IPS DF 6.9 (cell line): ENCODE data around the gene SLF2.
"Not testable (repeated sequence)": the region's sequence is repeated elsewhere in the genome, so short reads cannot be mapped to it uniquely, and the experiment has no call there.

ENCODE experiments used
- DNase-seq: peaks from one replicate; pipeline ENCODE4 v3.0.0-alpha.2; 2013; ENCODE audit warnings: low read depth, low spot score
- H3K27ac ChIP-seq: one replicate; pipeline ENCODE4 v1.5.1; 2013; ENCODE audit warnings: low read length, control low read depth
- H3K27me3 ChIP-seq: 2 replicates; pipeline ENCODE4 v1.6.1; 2013; ENCODE audit warnings: mild to moderate bottlenecking, low read length; ENCODE audit not compliant: control insufficient read depth, insufficient read depth
- H3K36me3 ChIP-seq: 2 replicates; pipeline ENCODE4 v1.6.1; 2013; ENCODE audit warnings: low read length; ENCODE audit not compliant: control insufficient read depth, insufficient read depth
- H3K4me1 ChIP-seq: 2 replicates; pipeline ENCODE4 v1.6.1; 2013; ENCODE audit warnings: low read length; ENCODE audit not compliant: control insufficient read depth, insufficient read depth
- H3K4me3 ChIP-seq: 2 replicates; pipeline ENCODE4 v1.5.1; 2013; ENCODE audit warnings: mild to moderate bottlenecking, low read length
- H3K9me3 ChIP-seq: 2 replicates; pipeline ENCODE4 v1.6.1; 2013; ENCODE audit warnings: low read length, inconsistent platforms; ENCODE audit not compliant: control insufficient read depth, insufficient read depth
- WGBS: extraction: QIAGEN DNeasy Blood & Tissue Kit; methylation state at CpG from one replicate; pipeline ENCODE4 v1.1.7; 2013; ENCODE audit warnings: mixed read lengths, missing lambda C conversion rate; ENCODE audit not compliant: insufficient read length, insufficient coverage; 5-methylcytosine and 5-hydroxymethylcytosine counted together

The SLF2 gene

GRCh38 chr10:100970076-100970913 is 57.5 kb downstream of the SLF2 start:
- Histone ChIP-seq H3K36me3 (no peaks in the 10 kb centered on the region), H3K27me3 (no peaks in the 10 kb centered on the region), H3K4me3 (peak overlapping the region; percentile 70; the same call in 1 of the 2 replicates), H3K9me3 (no peaks in the 10 kb centered on the region), H3K4me1 (peaks cover 6% of the 10 kb centered on the region), H3K27ac (no peak overlapping the region)
- no peak for DNase-seq
- WGBS, result no CpG with 5 or more reads among the region's 13 CpGs

GRCh38 chr10:100970914-100971811 is 58.4 kb downstream of the SLF2 start:
- WGBS, result no CpG with 5 or more reads among the region's 4 CpGs
- H3K36me3 ChIP-seq, result no peaks in the 10 kb centered on the region
- no peak overlapping the region for H3K27ac ChIP-seq
- DNase-seq, result no peak
- H3K4me1 ChIP-seq, result peaks cover 6% of the 10 kb centered on the region
- H3K4me3 ChIP-seq, result no peak overlapping the region
- H3K27me3 ChIP-seq, result no peaks in the 10 kb centered on the region
- H3K9me3 ChIP-seq, result no peaks in the 10 kb centered on the region

DNA sequence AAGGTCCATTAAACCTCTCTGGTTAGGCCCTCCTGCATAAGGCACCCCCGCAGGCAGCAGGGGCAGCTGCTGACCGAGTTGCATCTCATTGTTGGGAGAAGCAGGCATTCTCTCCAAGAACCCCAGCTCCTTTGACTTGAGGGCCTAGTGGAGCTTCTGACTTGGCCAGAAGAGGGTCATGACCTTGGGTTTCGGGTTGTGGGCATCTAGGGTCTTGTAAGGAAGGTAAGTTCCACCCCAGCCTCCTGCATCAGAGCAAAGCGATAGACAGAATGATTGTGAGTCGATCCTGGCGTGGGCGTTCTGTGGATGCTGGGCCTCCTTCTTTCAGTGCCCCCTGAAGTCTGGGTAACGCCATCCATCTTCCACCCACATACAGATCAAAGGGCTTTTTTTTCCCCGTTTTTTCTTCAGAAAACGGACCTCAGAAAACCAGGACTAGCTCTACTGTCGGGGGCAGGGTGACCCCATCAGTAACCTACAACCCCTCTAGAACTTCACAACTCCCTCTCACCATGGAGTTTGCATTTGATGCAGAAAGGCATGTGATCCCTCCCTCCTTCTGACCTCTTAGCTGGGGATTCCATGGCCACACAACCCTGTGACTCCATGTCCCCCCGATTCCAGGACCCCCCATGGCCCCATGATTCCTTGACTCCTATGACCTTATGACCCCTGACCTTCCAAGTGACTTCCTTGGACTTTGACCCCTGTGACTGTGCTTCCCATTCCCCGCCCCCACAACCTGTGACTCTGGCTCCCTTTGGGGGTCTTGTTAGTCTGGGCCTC is 59.5 kb downstream of the SLF2 start:
- no peak overlapping the region for H3K4me3 ChIP-seq
- H3K27ac ChIP-seq, result no peak overlapping the region
- no peaks in the 10 kb centered on the region for H3K9me3 ChIP-seq
- DNase-seq, result no peak
- no CpG with 5 or more reads among the region's 13 CpGs for WGBS
- H3K27me3 ChIP-seq, result no peaks in the 10 kb centered on the region
- no peaks in the 10 kb centered on the region for H3K36me3 ChIP-seq
- peaks cover 6% of the 10 kb centered on the region for H3K4me1 ChIP-seq

GRCh38 chr10:100972904-100973535 is 60.3 kb downstream of the SLF2 start:
- WGBS, result no CpG with 5 or more reads among the region's 6 CpGs
- peaks cover 6% of the 10 kb centered on the region for H3K4me1 ChIP-seq
- H3K27ac ChIP-seq, result no peak overlapping the region

GRCh38 chr10:100975397-100975796 is 62.6 kb downstream of the SLF2 start:
- H3K27me3 ChIP-seq, result not testable (repeated sequence)
- no CpG with 5 or more reads among the region's 8 CpGs for WGBS

More at GRCh38 chr10:100972904-100973535, 60.3 kb downstream of the SLF2 start:
- no peaks in the 10 kb centered on the region for H3K27me3 ChIP-seq
- H3K9me3 ChIP-seq, result no peaks in the 10 kb centered on the region
- no peaks in the 10 kb centered on the region for H3K36me3 ChIP-seq
- no peak overlapping the region for H3K4me3 ChIP-seq
- DNase-seq, result no peak

DNA sequence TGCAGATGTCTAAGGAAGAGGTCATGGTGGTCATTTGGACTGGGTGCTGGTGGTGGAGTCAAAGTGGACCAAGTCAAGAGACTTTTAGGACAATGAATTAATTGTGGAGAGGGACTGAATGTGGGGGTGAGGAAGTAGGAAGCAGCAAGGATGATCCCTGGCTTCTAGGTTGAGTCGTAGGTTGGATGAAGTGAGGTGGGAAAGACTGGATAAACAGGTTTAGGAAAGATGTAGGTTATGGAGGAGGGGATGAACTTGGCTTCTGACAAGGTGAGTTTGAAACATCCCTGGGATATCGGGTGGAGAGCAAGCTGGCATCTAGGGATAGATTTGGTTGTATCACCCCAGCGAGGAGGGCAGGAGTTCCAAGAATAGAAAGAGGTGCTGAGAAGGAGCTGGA is 64.1 kb downstream of the SLF2 start:
- Histone ChIP-seq H3K36me3 (peaks cover 6% of the 10 kb centered on the region; the same call in 1 of the 2 replicates), H3K4me1 (no peaks in the 10 kb centered on the region), H3K4me3 (no peak overlapping the region), H3K27me3 (no peaks in the 10 kb centered on the region), H3K27ac (no peak overlapping the region), H3K9me3 (no peaks in the 10 kb centered on the region)
- WGBS, result no CpG with 5 or more reads among the region's 3 CpGs
- DNase-seq, result no peak

More at GRCh38 chr10:100975397-100975796, 62.6 kb downstream of the SLF2 start:
- H3K27ac ChIP-seq, H3K36me3 ChIP-seq, H3K9me3 ChIP-seq, H3K4me1 ChIP-seq, H3K4me3 ChIP-seq, DNase-seq: not testable (repeated sequence)

DNA sequence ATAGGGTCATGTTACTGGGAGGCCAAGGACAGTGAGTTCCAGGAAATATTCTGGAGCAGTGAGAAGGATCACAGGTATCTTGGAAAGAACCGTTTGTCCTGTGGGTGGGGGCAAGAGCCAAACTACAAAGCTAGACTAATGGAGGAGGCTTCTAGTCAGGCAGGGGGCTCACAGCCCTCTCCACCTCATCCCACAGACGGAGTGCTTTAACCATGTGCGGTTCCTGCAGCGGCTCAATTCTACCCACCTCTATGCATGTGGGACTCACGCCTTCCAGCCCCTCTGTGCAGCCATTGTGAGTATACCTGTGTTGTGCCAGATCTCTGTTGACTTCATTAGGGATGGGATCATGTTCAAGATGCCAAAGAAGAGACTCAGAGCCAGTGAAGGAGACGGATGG is 64.7 kb downstream of the SLF2 start:
- Histone ChIP-seq H3K4me3 (no peak overlapping the region), H3K4me1 (no peaks in the 10 kb centered on the region), H3K27me3 (no peaks in the 10 kb centered on the region), H3K27ac (no peak overlapping the region), H3K36me3 (peaks cover 6% of the 10 kb centered on the region; the same call in 1 of the 2 replicates), H3K9me3 (no peaks in the 10 kb centered on the region)
- DNase-seq, result no peak
- WGBS, result no CpG with 5 or more reads among the region's 6 CpGs

DNA sequence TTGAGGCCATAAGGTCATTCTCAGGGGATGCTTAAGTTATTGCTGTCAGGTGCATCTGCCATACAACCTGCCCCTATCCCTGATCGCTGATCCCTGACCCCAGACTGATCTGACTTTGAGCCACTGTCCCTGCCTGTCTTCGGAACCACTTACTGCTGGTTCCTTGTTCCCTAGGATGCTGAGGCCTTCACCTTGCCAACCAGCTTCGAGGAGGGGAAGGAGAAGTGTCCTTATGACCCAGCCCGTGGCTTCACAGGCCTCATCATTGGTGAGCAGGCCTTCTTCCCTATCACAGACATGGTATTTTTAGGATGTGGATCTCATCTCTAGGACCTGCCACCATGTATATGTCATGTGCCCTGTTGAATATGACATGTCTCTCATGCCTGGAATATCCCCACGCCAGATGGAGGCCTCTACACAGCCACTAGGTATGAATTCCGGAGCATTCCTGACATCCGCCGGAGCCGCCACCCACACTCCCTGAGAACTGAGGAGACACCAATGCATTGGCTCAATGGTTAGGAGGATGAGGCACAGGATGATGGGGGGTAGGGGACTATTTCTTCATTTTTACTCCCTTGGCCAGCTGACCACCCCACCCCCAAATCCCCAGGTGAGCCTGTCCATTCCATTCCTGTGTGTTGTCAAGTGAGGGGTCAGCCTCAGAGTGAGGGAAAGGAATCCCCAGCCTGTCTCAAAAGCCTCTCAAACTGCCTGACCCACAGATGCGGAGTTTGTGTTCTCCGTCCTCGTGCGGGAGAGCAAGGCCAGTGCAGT is 65.5 kb downstream of the SLF2 start:
- Histone ChIP-seq H3K4me3 (no peak overlapping the region), H3K27me3 (no peaks in the 10 kb centered on the region), H3K36me3 (peaks cover 6% of the 10 kb centered on the region; the same call in 1 of the 2 replicates), H3K9me3 (no peaks in the 10 kb centered on the region), H3K27ac (no peak overlapping the region), H3K4me1 (no peaks in the 10 kb centered on the region)
- WGBS, result no CpG with 5 or more reads among the region's 13 CpGs
- no peak for DNase-seq

GRCh38 chr10:100978901-100979195 is 66.1 kb downstream of the SLF2 start:
- no peaks in the 10 kb centered on the region for H3K9me3 ChIP-seq
- no CpG with 5 or more reads among the region's 10 CpGs for WGBS
- no peak overlapping the region for H3K27ac ChIP-seq
- H3K4me3 ChIP-seq, result no peak overlapping the region
- peaks cover 6% of the 10 kb centered on the region; the same call in 1 of the 2 replicates for H3K36me3 ChIP-seq
- H3K27me3 ChIP-seq, result no peaks in the 10 kb centered on the region
- H3K4me1 ChIP-seq, result no peaks in the 10 kb centered on the region
- DNase-seq, result no peak
